ENCODE data around the gene ZNF445.
"Not testable (repeated sequence)": the region's sequence is repeated elsewhere in the genome, so short reads cannot be mapped to it uniquely, and the experiment has no call there.

ZNF445 gene

GRCh38 chr3:44477312-44478030 is at the start of gene ZNF445:
Gene ZNF445, minus strand, starts transcription at chr3:44477670. Its CDS starts 22,121 bp downstream, at chr3:44455549.
- DNase-seq: peak; percentile 89 to 92
- TF ChIP-seq GATA1 (IDR thresholded peaks at IDR 0.05; ENCODE audit: low read depth, low read length) (no peak), POLR2A (IDR thresholded peaks at IDR 0.05; ENCODE audit: low read length) (peak; percentile 57)

- no peak for DNase-seq
- TF ChIP-seq POLR2A (IDR thresholded peaks at IDR 0.05; ENCODE audit: low read length) (no peak), GATA1 (IDR thresholded peaks at IDR 0.05; ENCODE audit: low read depth, low read length) (no peak)
These were observed 47.6 kb upstream of the ZNF445 start for GRCh38 chr3:44525060-44525459.

DNA sequence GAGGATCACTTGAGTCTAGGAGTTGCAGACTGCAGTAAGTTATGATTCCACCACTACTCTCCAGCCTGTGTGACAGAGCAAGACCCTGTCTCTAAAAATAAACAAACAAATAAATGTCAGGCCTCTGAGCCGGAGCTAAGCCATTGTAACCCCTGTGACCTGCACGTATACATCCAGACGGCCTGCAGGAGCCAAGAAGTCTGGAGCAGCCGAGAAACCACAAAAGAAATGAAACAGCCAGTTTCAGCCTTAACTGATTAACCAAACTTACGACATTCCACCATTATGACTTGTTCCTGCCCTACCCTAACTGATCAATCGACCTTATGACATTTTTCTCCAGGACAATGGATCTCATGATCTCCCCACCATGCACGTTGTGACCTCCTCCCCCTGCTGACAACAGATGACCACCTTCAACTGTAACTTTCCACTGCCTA is 45.0 kb upstream of the ZNF445 start:
- TF ChIP-seq GATA1 (IDR thresholded peaks at IDR 0.05; ENCODE audit: low read depth, low read length) (no peak), POLR2A (IDR thresholded peaks at IDR 0.05; ENCODE audit: low read length) (no peak)
- no peak for DNase-seq

DNA sequence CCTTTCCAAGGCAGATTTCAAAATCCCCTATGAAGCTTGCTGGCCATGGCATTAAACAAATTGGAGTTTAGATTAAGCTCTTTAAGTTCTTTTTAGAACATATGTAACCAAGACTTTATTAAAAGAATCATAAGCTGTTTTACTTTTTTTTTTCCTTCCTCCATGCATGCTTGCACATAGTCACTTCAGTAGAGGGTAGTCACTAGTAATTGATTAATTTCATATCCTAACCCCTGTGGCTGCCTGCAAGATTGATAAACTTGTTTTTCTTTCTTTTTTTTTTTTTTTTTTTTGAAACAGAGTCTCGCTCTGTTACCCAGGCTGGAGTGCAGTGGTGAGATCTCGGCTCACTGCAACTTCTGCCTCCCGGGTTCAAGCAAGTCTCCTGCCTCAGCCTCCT is 44.3 kb upstream of the ZNF445 start:
- TF ChIP-seq GATA1 (IDR thresholded peaks at IDR 0.05; ENCODE audit: low read depth, low read length): no peak
- TF ChIP-seq POLR2A (IDR thresholded peaks at IDR 0.05; ENCODE audit: low read length): no peak
- DNase-seq: no peak

DNA sequence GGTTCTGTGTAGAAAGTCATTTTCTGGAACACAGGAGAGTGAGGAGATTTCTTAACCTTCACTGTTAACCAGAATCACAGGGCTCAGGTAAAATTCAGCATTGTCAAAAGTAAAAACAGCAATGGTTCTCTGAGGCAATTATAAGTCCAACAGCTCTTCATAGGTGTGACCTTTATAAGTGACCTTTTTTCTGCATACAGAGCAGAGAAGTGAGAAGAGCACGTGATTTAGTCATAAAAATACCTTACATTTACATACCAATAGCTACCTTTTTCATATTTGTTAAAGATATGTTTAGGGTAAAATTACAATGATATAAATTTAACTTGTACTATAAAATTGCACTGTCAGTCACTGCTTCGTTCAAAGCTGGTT is 41.3 kb upstream of the ZNF445 start:
- DNase-seq: no peak
- no peak for TF ChIP-seq GATA1 (IDR thresholded peaks at IDR 0.05; ENCODE audit: low read depth, low read length)
- no peak for TF ChIP-seq POLR2A (IDR thresholded peaks at IDR 0.05; ENCODE audit: low read length)

GRCh38 chr3:44516230-44516629 is 38.8 kb upstream of the ZNF445 start:
- DNase-seq: no peak
- TF ChIP-seq POLR2A (IDR thresholded peaks at IDR 0.05; ENCODE audit: low read length): no peak
- no peak for TF ChIP-seq GATA1 (IDR thresholded peaks at IDR 0.05; ENCODE audit: low read depth, low read length)

DNA sequence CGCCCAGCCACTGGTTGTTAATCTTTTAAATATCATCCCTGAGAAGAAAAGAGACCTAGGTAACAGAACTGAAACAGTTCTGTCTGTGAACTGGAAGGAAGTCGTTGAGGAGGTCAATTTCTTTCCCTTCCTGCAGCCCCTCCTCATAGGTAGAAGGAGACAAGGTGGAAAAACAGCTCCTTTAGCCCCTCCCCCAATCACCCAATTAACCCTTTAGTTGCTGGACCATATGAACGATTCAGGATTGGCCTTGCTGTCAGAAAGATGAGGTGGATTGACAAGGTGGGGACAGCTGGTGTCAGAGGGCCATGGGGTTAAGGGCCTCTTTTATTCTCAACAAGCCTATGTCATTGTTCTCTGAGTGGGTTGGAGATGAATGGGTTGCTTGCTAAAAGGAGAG is 36.0 kb upstream of the ZNF445 start:
- TF ChIP-seq POLR2A (IDR thresholded peaks at IDR 0.05; ENCODE audit: low read length) (no peak), GATA1 (IDR thresholded peaks at IDR 0.05; ENCODE audit: low read depth, low read length) (no peak)
- no peak for DNase-seq

DNA sequence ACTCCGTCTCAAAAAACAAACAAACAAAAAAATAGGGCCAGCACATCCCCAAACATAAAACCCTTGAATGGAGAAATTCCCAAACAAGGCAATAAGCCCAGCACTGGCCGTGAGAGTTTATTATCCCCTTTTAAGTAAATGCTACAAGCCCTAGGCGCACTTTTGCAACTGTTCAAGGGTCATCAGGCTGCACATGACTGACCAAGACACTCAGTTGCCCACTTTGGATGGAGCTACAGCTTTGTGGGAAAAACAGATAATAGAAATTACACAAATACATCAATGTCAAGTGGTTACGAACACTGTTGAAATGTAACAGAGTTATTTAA is 33.7 kb upstream of the ZNF445 start:
- no peak for DNase-seq
- TF ChIP-seq POLR2A (IDR thresholded peaks at IDR 0.05; ENCODE audit: low read length): no peak

GRCh38 chr3:44510000-44510368 is 32.5 kb upstream of the ZNF445 start:
- TF ChIP-seq GATA1 (IDR thresholded peaks at IDR 0.05; ENCODE audit: low read depth, low read length) (no peak), POLR2A (IDR thresholded peaks at IDR 0.05; ENCODE audit: low read length) (no peak)
- peak; percentile 56 to 64 for DNase-seq

DNA sequence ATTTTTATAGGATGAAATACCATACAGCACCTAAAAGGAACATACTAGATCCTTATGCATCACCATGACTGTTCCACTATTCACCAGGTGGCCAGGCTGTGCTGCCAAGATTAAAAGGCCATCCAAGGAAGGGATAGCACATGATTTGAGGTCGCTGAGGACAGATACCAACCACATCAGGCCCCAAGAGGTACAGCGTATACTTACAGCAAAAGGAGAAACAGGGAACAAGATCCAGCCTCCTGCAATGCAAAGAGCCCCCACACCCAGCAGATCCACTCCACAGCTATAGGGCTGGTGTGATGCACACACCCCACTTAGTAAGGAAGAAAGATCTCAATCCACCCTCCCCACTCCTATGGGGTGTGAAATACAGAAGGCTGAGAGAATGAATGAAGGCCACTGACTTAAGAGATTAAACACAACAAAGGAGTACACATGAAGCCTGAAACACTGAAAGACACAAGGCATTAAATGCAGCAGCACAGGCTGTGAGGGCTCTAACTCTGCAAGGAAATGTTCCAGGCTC is 32.0 kb upstream of the ZNF445 start:
- no peak for TF ChIP-seq GATA1 (IDR thresholded peaks at IDR 0.05; ENCODE audit: low read depth, low read length)
- no peak for TF ChIP-seq POLR2A (IDR thresholded peaks at IDR 0.05; ENCODE audit: low read length)

DNA sequence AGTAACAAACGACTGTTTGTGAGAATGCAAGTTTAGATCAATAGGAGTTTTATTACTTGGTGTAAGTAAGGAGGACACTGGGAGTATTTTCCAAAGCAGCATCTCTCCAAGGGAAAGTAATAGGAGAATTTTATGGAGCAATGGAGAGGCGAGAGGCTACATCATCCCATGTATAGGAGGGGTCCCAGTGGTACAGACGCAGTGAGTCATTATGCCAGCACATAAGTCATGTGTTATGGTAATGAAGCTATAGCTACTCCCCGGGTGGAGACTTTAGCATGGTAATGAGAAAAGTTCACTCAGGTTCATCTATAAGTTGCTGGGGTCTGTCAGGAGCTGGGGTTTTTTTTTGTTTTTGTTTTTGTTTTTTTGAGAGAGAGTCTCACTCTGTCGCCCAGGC is 29.5 kb upstream of the ZNF445 start:
- TF ChIP-seq POLR2A (IDR thresholded peaks at IDR 0.05; ENCODE audit: low read length): no peak
- TF ChIP-seq GATA1 (IDR thresholded peaks at IDR 0.05; ENCODE audit: low read depth, low read length): no peak
- no peak for DNase-seq

More for the DNA sequence above, 32.0 kb upstream of the ZNF445 start:
- DNase-seq: peak; percentile 63 to 81

GRCh38 chr3:44506556-44506955 is 29.1 kb upstream of the ZNF445 start:
- TF ChIP-seq POLR2A (IDR thresholded peaks at IDR 0.05; ENCODE audit: low read length) (no peak), GATA1 (IDR thresholded peaks at IDR 0.05; ENCODE audit: low read depth, low read length) (no peak)
- DNase-seq: no peak

DNA sequence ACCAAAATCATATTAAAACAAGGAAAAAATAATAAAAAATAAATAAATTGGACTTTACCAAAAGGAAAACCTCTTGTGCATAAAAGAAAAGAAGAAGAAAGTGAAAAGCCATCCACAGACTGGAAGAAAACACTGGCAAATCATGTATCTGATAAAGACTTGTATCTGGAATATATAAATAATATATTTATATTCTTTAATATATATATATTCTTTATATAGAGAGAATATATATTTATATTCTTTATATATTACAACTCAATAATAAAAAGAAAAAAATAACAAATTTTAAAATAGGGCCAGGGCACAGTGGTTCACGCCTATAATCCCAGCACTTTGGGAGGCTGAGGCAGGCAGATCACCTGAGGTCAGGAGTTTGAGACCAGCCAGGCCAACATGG is 27.1 kb upstream of the ZNF445 start:
- no peak for TF ChIP-seq GATA1 (IDR thresholded peaks at IDR 0.05; ENCODE audit: low read depth, low read length)
- TF ChIP-seq POLR2A (IDR thresholded peaks at IDR 0.05; ENCODE audit: low read length): no peak
- DNase-seq: no peak

GRCh38 chr3:44503178-44503577 is 25.7 kb upstream of the ZNF445 start:
- not testable (repeated sequence) for DNase-seq

DNA sequence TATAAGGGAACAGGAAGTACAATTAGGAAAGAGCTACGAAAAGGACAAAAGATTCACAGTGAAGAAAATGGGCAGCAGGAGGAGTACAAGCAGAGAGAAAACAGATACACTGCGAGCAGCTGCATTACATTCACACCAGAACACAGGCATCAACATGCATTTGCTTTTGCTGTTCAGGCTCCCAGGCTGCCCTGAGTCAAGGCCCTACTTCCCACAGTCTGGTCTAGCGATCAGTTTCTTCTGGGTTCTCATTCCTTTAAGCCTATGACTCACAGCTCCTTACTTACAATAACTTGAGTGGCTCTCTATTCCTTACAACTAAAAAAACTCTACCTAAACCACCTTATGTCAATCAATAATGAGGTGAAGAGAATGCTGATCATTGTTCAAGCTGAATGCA is 24.5 kb upstream of the ZNF445 start:
- DNase-seq: no peak
- TF ChIP-seq POLR2A (IDR thresholded peaks at IDR 0.05; ENCODE audit: low read length) (no peak), GATA1 (IDR thresholded peaks at IDR 0.05; ENCODE audit: low read depth, low read length) (no peak)

GRCh38 chr3:44499899-44500168 is 22.4 kb upstream of the ZNF445 start:
- DNase-seq: not testable (repeated sequence)

All from erythroblast (primary cell).